Measurements from ENCODE around the gene MRPL42. TPM values are rescaled to one million over a fixed set of nuclear protein-coding genes. Genes with fewer than 3 reads are reported as not detected.
A peak's percentile ranks its signal among the peaks of the same experiment; 100 is the strongest.

The MRPL42 gene
- total RNA-seq, 2 donors from 2014 or later: 11.9 to 21.4 TPM

- TF ChIP-seq CTCF (IDR thresholded peaks at IDR 0.05) (no peak), POLR2A (IDR thresholded peaks at IDR 0.05) (no peak)
- no peaks in the 10 kb centered on the region for H3K4me1 ChIP-seq
- DNase-seq: peak in 1 of 4 donors; percentile 13
- no peak overlapping the region for H3K4me3 ChIP-seq
- WGBS, 2 donors: 32 to 35% methylated on average over 2 of the region's 2 CpGs
- no peaks in the 10 kb centered on the region for H3K36me3 ChIP-seq (replicated peaks in 1 of 2; ENCODE audit: insufficient read depth in 1 of 2, low read depth in 2 of 2)
- no peaks in the 10 kb centered on the region for H3K27me3 ChIP-seq
- no peak overlapping the region for H3K27ac ChIP-seq
- no peaks in the 10 kb centered on the region for H3K9me3 ChIP-seq
- intact Hi-C loops (cut with DNase I): no loop called here
- no peak for ATAC-seq
Observed at GRCh38 chr12:93519859-93520258, 52.5 kb downstream of the MRPL42 start.

GRCh38 chr12:93520454-93520853 lies 53.1 kb downstream of the MRPL42 start:
- no peaks in the 10 kb centered on the region for H3K27me3 ChIP-seq
- H3K36me3 ChIP-seq (replicated peaks in 1 of 2; ENCODE audit: insufficient read depth in 1 of 2, low read depth in 2 of 2): no peaks in the 10 kb centered on the region
- DNase-seq (no peak), ATAC-seq (no peak)
- 51 to 54% methylated on average over 2 of the region's 2 CpGs for WGBS, 2 donors
- H3K9me3 ChIP-seq: no peaks in the 10 kb centered on the region
- no peak overlapping the region for H3K4me3 ChIP-seq
- H3K4me1 ChIP-seq: no peaks in the 10 kb centered on the region
- no peak overlapping the region for H3K27ac ChIP-seq
- intact Hi-C loops (cut with DNase I): no loop called here
- TF ChIP-seq POLR2A (IDR thresholded peaks at IDR 0.05): no peak
- TF ChIP-seq CTCF (IDR thresholded peaks at IDR 0.05): no peak

- H3K36me3 ChIP-seq (replicated peaks in 1 of 2; ENCODE audit: insufficient read depth in 1 of 2, low read depth in 2 of 2): no peaks in the 10 kb centered on the region
- no peaks in the 10 kb centered on the region for H3K4me1 ChIP-seq
- H3K27me3 ChIP-seq: no peaks in the 10 kb centered on the region
- TF ChIP-seq POLR2A (IDR thresholded peaks at IDR 0.05): no peak
- no peak for TF ChIP-seq CTCF (IDR thresholded peaks at IDR 0.05)
- WGBS, 2 donors: 63 to 81% methylated on average over 5 to 6 of the region's 6 CpGs
- ATAC-seq (no peak), DNase-seq (peak in 1 of 4 donors; percentile 13)
- intact Hi-C loops (cut with DNase I): no loop called here
- H3K4me3 ChIP-seq: no peak overlapping the region
- H3K9me3 ChIP-seq: no peaks in the 10 kb centered on the region
- no peak overlapping the region for H3K27ac ChIP-seq
Observed at GRCh38 chr12:93521225-93522080, 54.1 kb downstream of the MRPL42 start.

- Histone ChIP-seq H3K36me3 (replicated peaks in 1 of 2; ENCODE audit: insufficient read depth in 1 of 2, low read depth in 2 of 2) (no peaks in the 10 kb centered on the region), H3K27ac (no peak overlapping the region), H3K9me3 (no peaks in the 10 kb centered on the region), H3K4me1 (no peaks in the 10 kb centered on the region), H3K27me3 (no peaks in the 10 kb centered on the region), H3K4me3 (no peak overlapping the region)
- no peak for TF ChIP-seq POLR2A (IDR thresholded peaks at IDR 0.05)
- no peak for TF ChIP-seq CTCF (IDR thresholded peaks at IDR 0.05)
- no peak for DNase-seq
- ATAC-seq: no peak
- 50 to 56% methylated on average over 9 to 10 of the region's 10 CpGs for WGBS, 2 donors
- intact Hi-C loops (cut with DNase I): no loop called here
Observed at GRCh38 chr12:93524386-93525133, 57.2 kb downstream of the MRPL42 start.

Measured in body of pancreas (tissue), 4 donors.